LNCaP clone FGC (cell line): Measurements from ENCODE around the gene CARD19.

Experiments used
- DNase-seq: peaks from one replicate; pipeline ENCODE4 v3.0.0-alpha.2; 2011; ENCODE audit warnings: low read depth
- H3K4me3 ChIP-seq: 2 replicates; pipeline ENCODE4 v1.5.1; 2011; ENCODE audit warnings: mild to moderate bottlenecking, low read depth, low read length, control low read depth
- CTCF ChIP-seq: IDR thresholded peaks from 2 replicates; pipeline ENCODE4 v1.5.1; 2012; ENCODE audit warnings: mild to moderate bottlenecking; ENCODE audit not compliant: control insufficient read depth, insufficient read depth; ENCODE audit errors: extremely low read depth

The CARD19 gene

GRCh38 chr9:93059715-93060578, 36.1 kb upstream of the CARD19 start:
- DNase-seq = no peak
- no peak overlapping the region for H3K4me3 ChIP-seq
- TF ChIP-seq CTCF = no peak

- no peak for DNase-seq
- no peak overlapping the region for H3K4me3 ChIP-seq
- TF ChIP-seq CTCF = no peak
Measured at GRCh38 chr9:93060746-93061259, 35.2 kb upstream of the CARD19 start.

DNA sequence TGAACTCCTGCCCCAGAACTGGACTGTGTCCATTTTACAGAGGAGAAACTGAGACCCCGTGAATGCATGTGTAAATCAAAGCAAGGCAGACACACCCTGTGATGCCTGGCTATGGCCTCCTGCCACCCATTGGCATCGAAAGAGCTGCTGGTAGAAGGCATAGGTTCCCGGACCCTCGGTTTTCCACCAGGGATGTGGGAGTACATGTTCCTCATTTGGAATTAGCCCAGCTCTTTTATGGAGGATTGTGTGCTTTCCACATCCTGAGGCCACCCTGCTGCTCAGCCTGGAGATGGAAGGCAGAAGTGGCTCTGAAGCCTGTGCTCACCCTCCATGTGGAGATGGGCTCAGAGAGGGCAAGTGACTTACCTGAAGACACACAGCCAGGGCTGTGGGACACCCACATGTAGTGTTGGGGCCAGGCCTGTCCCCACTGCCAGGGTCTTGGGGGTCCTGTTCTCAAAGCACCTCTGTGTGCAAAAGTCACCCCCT, 34.7 kb upstream of the CARD19 start:
- H3K4me3 ChIP-seq = no peak overlapping the region
- no peak for TF ChIP-seq CTCF

DNA sequence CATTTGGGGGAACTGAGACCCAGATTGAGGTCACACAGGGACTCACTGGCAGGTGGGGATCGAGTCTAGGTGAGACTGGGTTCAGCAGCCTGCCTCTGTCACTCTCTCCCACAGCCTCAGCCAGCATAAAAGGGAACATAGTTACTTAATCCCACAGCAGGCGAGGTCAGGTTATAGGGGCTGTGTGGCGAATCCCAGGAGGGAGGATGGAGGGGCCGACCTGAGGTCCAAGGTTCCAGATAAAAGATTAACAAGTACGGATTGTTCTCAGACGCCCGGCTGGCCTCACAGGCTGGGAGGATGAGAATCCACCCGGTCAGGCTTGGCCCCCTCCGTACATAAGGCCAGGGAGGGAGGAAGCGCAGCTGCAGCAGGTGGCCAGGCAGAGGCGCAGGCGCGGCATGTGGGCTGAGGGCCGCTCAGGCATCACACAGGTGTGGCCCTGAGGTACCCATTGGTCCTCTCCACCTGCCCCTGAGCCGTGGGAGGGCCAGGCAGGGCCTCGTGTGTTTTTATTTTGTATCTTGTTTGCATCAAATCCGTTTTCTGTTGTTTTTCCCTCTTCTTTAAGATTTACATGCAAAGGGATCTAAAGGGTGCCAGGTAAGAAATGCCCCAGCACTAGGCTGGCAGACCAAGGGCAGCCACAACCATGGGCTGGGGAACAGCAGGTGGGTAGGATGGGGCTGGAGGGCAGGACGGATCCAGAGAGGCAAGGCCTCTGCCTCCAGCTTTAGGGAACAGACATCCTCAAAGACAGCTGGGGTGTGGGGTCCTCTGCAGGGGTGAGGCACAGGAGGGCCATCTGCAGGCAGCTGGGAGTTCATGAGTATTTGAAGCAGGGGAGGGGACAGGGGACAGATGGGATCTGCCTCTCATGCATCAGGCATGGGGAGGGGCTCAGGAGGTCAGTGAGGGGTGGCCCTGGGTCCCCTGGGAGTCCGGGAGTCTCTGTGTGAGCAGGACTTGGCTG, 33.9 kb upstream of the CARD19 start:
- H3K4me3 ChIP-seq = no peak overlapping the region
- no peak for DNase-seq
- TF ChIP-seq CTCF = no peak

More for the DNA sequence above, 34.7 kb upstream of the CARD19 start:
- no peak for DNase-seq

GRCh38 chr9:93064392-93065134, 31.5 kb upstream of the CARD19 start:
- no peak overlapping the region for H3K4me3 ChIP-seq
- DNase-seq = no peak
- no peak for TF ChIP-seq CTCF

DNA sequence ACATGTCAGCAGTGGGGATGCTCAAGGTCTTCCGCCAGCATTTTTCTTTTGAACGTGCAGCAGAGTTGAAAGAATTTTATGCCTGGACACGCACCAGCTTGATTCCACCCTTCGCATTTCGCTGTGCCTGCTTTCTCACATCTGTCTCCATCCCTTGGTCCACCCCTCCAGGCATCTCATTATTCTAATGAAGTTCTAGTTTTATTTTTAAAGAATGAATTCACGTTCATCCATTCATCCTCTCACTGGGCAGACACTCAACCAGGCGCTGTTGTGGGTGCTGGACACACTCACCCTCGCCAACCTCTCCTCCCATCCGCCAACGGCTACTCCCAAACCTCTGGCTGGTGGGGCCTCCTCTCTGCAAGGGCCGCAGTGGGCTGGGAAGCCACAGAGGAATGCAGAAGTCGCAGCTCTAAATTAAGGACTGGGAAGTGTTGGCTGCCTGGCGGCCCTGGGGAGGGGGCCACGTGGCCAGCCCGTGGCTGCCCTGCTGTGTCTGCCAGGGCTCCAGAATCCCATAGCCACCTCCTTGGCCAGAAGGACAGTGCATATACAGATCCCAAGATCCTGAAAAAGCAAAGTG, 30.8 kb upstream of the CARD19 start:
- TF ChIP-seq CTCF = no peak
- no peak overlapping the region for H3K4me3 ChIP-seq
- no peak for DNase-seq
